Inflammatory macrophage treated with lipopolysaccharide for 4 hours (primary cell): Measurements from ENCODE around the gene ST7L.

Experiments
- DNase-seq: peaks from one replicate; pipeline ENCODE4 v3.0.0-alpha.2; 2020

The ST7L gene

GRCh38 chr1:112478314-112478713, 140.6 kb downstream of the ST7L start:
- no peak for DNase-seq

- DNase-seq, result no peak
Observed at GRCh38 chr1:112477550-112477949, 141.4 kb downstream of the ST7L start.
